Measurements from ENCODE around the gene TNRC6C.

DNA sequence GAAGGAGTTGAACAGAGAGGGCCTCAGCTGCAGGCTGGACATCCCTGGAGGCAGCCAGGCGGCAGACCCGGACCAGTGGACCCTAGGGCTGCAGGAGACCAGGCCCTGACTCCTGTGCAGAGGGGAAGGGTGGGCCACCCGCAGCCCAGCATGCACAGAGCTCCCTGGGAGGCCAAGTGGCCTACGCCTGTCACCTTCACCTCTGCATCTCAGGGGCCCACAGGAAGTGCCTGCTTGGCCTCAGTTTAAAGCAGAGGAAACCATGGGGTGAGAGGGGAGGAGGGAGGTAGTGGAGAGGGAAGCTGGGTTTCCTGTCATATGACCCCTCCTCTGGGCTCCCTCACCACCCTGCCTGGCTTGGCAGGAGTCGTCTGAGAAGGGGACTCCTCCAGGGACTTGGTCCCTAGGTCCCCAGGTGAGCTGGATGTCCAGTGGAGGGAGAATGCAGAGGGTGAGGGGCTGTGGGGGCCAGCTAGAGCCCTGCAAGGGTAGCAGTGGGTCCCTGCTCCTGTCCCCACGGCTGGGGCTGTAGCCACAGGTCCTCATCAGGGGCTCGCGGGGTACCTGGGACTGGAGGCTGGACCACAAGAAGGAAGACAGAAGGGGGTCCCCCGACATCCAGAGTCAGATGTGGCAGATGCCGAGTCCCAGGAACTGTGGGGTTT lies 172.1 kb downstream of the TNRC6C start, which contains the start of gene TMC8:
- TF ChIP-seq GATA2 (IDR thresholded peaks at IDR 0.05; ENCODE audit: low read depth, low read length) (no peak), GATA3 (IDR thresholded peaks at IDR 0.05; ENCODE audit: low read depth, low read length) (no peak)

Data from SH-SY5Y (cell line).